Measurements from ENCODE around the gene C11orf97. TPM values are rescaled to one million over a fixed set of nuclear protein-coding genes. Genes with fewer than 3 reads are reported as not detected.
"Not testable (repeated sequence)": the region's sequence is repeated elsewhere in the genome, so short reads cannot be mapped to it uniquely, and the experiment has no call there.

The C11orf97 gene, protein sequence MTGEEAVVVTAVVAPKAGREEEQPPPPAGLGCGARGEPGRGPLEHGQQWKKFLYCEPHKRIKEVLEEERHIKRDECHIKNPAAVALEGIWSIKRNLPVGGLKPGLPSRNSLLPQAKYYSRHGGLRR
- total RNA-seq (not detected), polyA plus RNA-seq (not detected)

- 17% methylated on average over 53 of the region's 53 CpGs for WGBS
- H3K4me3 ChIP-seq (ENCODE audit: low read depth, low read length) = peak within 1 kb of the TSS; percentile 51
- DNase-seq (ENCODE audit: extremely low spot score) = no peak
- no peak within 1 kb of the TSS for H3K27ac ChIP-seq (ENCODE audit: low read depth)
- H3K36me3 ChIP-seq (ENCODE audit: insufficient read depth) = no peaks in the 10 kb centered on the region
- no peaks in the 10 kb centered on the region for H3K4me1 ChIP-seq (ENCODE audit: insufficient read depth)
Observed at GRCh38 chr11:94511932-94512781, at the start of gene C11orf97. C11orf97 (plus strand) TSS chr11:94512461; CDS start chr11:94512529, 68 bp downstream.

DNA sequence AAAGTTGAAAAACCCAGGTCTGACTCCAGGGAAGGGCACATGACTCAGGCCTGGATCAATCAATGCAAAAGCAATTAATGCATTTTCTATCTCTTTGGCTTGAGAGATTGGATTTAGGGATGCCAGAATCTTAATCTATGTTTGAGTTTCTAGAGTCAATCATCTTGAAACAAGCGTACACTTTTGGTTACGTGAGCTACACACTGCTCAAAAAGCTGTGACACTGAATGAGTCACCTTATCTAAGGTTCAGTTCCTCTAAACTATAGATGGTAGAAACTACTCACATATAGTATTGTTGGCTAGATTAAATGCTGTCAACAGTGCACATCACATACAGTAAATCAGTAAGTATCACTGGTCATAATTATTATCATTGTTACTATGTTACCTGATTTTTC lies 42.8 kb upstream of the C11orf97 start:
- no peak for DNase-seq (ENCODE audit: extremely low spot score)
- H3K4me1 ChIP-seq (ENCODE audit: insufficient read depth) = no peaks in the 10 kb centered on the region
- peaks cover 5% of the 10 kb centered on the region for H3K36me3 ChIP-seq (ENCODE audit: insufficient read depth)
- 97% methylated on average over 2 of the region's 2 CpGs for WGBS
- H3K4me3 ChIP-seq (ENCODE audit: low read depth, low read length) = no peak overlapping the region
- H3K27ac ChIP-seq (ENCODE audit: low read depth) = no peak overlapping the region

- 97% methylated on average over 3 of the region's 3 CpGs for WGBS
- Histone ChIP-seq H3K4me3 (ENCODE audit: low read depth, low read length) (no peak overlapping the region), H3K4me1 (ENCODE audit: insufficient read depth) (no peaks in the 10 kb centered on the region), H3K36me3 (ENCODE audit: insufficient read depth) (peaks cover 5% of the 10 kb centered on the region), H3K27ac (ENCODE audit: low read depth) (no peak overlapping the region)
- DNase-seq (ENCODE audit: extremely low spot score) = no peak
Observed at GRCh38 chr11:94472916-94473799, 39.1 kb upstream of the C11orf97 start.

- 88% methylated on average over 2 of the region's 2 CpGs for WGBS
- Histone ChIP-seq H3K27ac (ENCODE audit: low read depth) (no peak overlapping the region), H3K4me3 (ENCODE audit: low read depth, low read length) (no peak overlapping the region), H3K36me3 (ENCODE audit: insufficient read depth) (peaks cover 3% of the 10 kb centered on the region), H3K4me1 (ENCODE audit: insufficient read depth) (no peaks in the 10 kb centered on the region)
- DNase-seq (ENCODE audit: extremely low spot score) = no peak
Observed at GRCh38 chr11:94477624-94478023, 34.6 kb upstream of the C11orf97 start.

- no peak for DNase-seq (ENCODE audit: extremely low spot score)
- Histone ChIP-seq H3K4me1 (ENCODE audit: insufficient read depth) (no peaks in the 10 kb centered on the region), H3K4me3 (ENCODE audit: low read depth, low read length) (no peak overlapping the region), H3K36me3 (ENCODE audit: insufficient read depth) (peaks cover 5% of the 10 kb centered on the region), H3K27ac (ENCODE audit: low read depth) (no peak overlapping the region)
Observed at GRCh38 chr11:94481342-94481741, 30.9 kb upstream of the C11orf97 start.

DNA sequence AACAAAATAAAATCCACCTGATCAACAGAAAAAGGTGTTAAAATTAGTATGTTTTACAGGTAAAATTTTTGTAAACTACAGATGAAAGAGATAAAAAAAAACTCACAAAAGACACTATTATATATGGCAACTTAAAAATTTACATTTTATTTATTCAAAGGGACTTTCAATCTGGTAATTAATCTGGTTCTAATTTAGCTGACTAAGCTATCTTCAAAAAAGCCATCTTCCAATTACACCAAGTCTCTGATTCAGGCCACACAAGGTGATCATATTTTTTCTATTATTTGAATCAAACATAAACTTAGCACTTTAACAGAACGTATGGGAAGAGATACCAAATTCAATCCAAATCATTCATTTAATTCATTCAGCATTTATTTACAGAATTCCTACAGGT lies 26.2 kb upstream of the C11orf97 start:
- H3K36me3 ChIP-seq (ENCODE audit: insufficient read depth) = peaks cover 8% of the 10 kb centered on the region
- no peak overlapping the region for H3K27ac ChIP-seq (ENCODE audit: low read depth)
- DNase-seq (ENCODE audit: extremely low spot score) = no peak
- H3K4me1 ChIP-seq (ENCODE audit: insufficient read depth) = no peaks in the 10 kb centered on the region
- no peak overlapping the region for H3K4me3 ChIP-seq (ENCODE audit: low read depth, low read length)
- 86% methylated on average over 1 of the region's 1 CpG for WGBS

DNA sequence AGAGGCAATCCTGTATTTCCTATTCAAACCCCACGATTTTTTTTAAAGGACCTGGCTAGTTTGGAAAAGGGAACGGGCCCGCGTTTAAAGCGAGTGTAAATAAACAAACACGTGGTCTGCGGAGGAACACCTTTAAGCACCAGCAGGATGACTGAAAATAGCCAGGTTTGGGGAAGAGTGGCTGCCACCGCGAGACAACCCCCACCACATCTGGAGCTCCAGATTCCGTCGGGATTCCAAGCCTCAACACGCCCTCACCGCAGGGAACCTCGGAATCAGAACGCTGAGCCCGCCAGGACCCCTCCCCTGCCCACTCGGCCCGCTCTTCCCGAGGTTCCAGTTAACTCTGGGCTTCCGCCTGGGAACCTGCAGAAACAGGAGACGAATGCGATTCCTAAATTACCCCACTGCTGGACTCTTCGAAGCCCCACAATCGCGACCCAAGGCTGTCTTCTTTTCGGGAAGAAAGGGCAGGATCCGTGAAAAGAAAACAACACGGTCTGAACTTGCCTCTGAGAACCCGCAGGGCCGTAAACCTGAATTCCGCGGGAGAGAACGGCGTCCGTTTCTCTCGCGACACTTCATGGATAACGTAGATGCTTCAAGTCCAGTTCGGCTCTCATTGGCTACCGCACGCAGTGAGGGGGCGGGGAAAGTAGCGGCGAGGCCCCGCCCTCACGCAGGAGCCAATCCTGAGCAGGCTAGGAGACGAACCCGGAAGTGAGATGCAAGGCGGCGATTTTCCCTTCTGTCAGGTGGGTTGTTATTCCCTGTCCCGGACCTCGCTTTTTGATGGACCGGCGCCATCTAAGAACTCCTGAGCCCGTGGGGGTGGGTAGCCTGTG lies 18.8 kb upstream of the C11orf97 start, which contains the start of the genes ANKRD49 and MRE11:
Gene ANKRD49, plus strand, starts transcription at position 704 of the 845 bp plus-strand sequence. CDS start 2,710 bp downstream, outside the sequence.
Gene MRE11, minus strand, starts transcription at position 564 of the 845 bp plus-strand sequence. CDS start 1,043 bp downstream, outside the sequence.
- H3K27ac ChIP-seq (ENCODE audit: low read depth) = peak within 1 kb of the TSS; percentile 72
- under 1% methylated on average over 55 of the region's 55 CpGs for WGBS
- no peaks in the 10 kb centered on the region for H3K4me1 ChIP-seq (ENCODE audit: insufficient read depth)
- peak within 1 kb of the TSS; percentile 72 for H3K4me3 ChIP-seq (ENCODE audit: low read depth, low read length)
- peaks cover 3% of the 10 kb centered on the region for H3K36me3 ChIP-seq (ENCODE audit: insufficient read depth)
- peak; percentile 97 for DNase-seq (ENCODE audit: extremely low spot score)

- Histone ChIP-seq H3K4me3 (ENCODE audit: low read depth, low read length) (peak overlapping the region; percentile 72), H3K27ac (ENCODE audit: low read depth) (peak overlapping the region; percentile 72), H3K36me3 (ENCODE audit: insufficient read depth) (peaks cover 3% of the 10 kb centered on the region), H3K4me1 (ENCODE audit: insufficient read depth) (no peaks in the 10 kb centered on the region)
- 4% methylated on average over 19 of the region's 19 CpGs for WGBS
- no peak for DNase-seq (ENCODE audit: extremely low spot score)
Observed at GRCh38 chr11:94494126-94494680, 18.1 kb upstream of the C11orf97 start.

DNA sequence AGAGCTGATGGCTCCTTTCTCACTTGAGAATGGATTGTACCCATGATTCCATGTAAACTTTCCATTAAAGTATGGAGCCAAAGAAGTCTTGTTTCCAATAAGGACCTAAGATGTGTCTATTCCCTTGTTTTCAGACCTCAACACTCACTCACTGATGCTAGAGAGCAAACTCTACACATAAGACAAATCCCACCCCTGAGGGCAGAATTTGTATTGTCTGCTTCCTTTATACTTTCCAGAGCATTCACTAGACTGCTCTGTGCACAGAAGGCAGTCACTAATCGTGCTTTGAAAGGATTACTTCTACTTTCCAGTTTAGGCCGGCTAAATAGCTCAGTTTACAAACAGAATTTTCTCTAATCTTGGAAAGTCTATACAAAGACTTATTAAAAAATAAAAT lies 12.1 kb upstream of the C11orf97 start:
- Histone ChIP-seq H3K27ac (ENCODE audit: low read depth) (no peak overlapping the region), H3K36me3 (ENCODE audit: insufficient read depth) (no peaks in the 10 kb centered on the region), H3K4me3 (ENCODE audit: low read depth, low read length) (no peak overlapping the region), H3K4me1 (ENCODE audit: insufficient read depth) (no peaks in the 10 kb centered on the region)
- WGBS = 60% methylated on average over 2 of the region's 2 CpGs
- no peak for DNase-seq (ENCODE audit: extremely low spot score)

DNA sequence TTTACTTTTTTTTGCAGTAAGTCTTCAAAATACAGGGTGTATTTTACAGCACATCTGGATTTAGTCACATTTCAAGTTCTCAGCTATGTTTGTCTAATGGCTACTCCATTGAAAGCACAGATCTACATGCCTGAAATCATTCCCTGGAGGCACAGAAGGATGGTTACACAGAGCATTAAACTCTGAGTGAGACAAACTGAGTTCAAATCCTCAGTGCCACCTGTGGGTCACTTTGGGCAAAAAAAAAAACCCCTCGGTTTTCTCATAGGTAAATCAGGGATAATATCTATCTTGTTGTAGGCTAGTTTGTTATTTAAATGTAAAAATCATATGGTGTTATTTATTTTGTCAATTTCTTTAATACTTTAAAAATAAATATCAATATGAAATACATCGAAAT lies 10.7 kb upstream of the C11orf97 start:
- no peaks in the 10 kb centered on the region for H3K4me1 ChIP-seq (ENCODE audit: insufficient read depth)
- WGBS = 73% methylated on average over 2 of the region's 2 CpGs
- H3K4me3 ChIP-seq (ENCODE audit: low read depth, low read length) = no peak overlapping the region
- no peak overlapping the region for H3K27ac ChIP-seq (ENCODE audit: low read depth)
- DNase-seq (ENCODE audit: extremely low spot score) = no peak
- no peaks in the 10 kb centered on the region for H3K36me3 ChIP-seq (ENCODE audit: insufficient read depth)

DNA sequence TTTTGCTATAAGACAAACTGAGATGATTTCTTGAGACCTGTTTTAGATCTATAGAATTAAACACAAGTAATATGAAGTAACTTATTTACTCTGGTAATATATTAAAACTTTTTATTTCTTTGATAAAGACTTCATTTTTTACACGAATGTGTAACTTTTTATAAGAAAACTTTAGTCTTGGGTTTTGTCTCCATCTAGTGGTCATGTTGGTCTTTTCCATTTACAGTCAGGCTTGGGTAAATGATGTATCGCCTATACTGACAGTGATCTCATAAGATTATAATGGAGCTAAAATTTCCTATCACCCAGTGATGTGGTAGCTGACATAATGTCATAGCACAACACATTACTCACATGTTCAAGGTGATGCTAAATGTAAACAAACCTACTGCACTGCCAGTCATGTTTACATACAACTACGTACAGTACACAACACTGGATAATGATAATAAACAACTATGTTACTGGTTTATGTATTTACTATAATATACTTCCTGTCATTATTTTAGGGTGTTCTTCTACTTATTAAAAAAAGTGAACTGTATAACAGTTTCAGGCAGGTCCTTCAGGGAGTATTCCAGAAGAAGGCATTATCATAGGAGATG lies 7.5 kb upstream of the C11orf97 start:
- no peak for DNase-seq (ENCODE audit: extremely low spot score)
- no peaks in the 10 kb centered on the region for H3K36me3 ChIP-seq (ENCODE audit: insufficient read depth)
- WGBS = 17% methylated on average over 3 of the region's 3 CpGs

DNA sequence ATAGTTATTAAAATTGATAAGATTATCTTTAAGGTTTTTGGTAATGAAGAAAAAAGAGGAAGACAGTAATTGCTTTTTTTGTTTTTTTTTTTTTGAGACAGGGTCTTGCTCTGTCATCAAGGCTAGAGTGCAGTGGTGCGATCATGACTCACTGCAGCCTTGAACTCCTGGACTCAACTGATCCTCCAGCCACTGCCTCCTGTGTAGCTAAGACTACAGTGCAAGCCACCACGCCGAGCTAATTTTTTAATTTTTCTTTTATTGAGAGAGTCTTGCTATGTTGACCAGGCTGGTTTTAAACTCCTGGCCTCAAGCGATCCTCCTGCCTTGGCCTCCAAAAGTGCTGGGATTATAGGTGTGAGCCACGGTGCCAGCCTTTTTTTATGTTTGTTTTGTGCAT lies 5.7 kb upstream of the C11orf97 start:
- not testable (repeated sequence) for DNase-seq (ENCODE audit: extremely low spot score); H3K4me3 ChIP-seq (ENCODE audit: low read depth, low read length); H3K4me1 ChIP-seq (ENCODE audit: insufficient read depth); H3K27ac ChIP-seq (ENCODE audit: low read depth); H3K36me3 ChIP-seq (ENCODE audit: insufficient read depth)
- WGBS = 88% methylated on average over 5 of the region's 5 CpGs

More for the DNA sequence above, 7.5 kb upstream of the C11orf97 start:
- Histone ChIP-seq H3K4me1 (ENCODE audit: insufficient read depth) (no peaks in the 10 kb centered on the region), H3K27ac (ENCODE audit: low read depth) (no peak overlapping the region), H3K4me3 (ENCODE audit: low read depth, low read length) (no peak overlapping the region)

Measured in urinary bladder (tissue), 4 donors.